MM.1S (cell line): ENCODE results near the gene SUN5.

Experiments
- EZH2 ChIP-seq: fragments of 300-600 bp; sonication (generic); optimal IDR thresholded peaks from 2 replicates; pipeline ENCODE3; 2017; ENCODE audit warnings: low read depth, mild to moderate bottlenecking, antibody characterized with exemption, low read length, mixed read lengths
- EZH2phosphoT487 ChIP-seq: fragments of 300-600 bp; sonication (generic); IDR thresholded peaks from 2 replicates; pipeline ENCODE4 v1.6.1; 2018; ENCODE audit warnings: antibody characterized with exemption, low read length
- TF ChIP-seq, protein P1 (sequence below): fragments of 300-600 bp; sonication (generic); IDR thresholded peaks from 2 replicates; pipeline ENCODE4 v1.5.1; 2016; ENCODE audit warnings: antibody characterized with exemption, low read length, mixed read lengths

DNA sequence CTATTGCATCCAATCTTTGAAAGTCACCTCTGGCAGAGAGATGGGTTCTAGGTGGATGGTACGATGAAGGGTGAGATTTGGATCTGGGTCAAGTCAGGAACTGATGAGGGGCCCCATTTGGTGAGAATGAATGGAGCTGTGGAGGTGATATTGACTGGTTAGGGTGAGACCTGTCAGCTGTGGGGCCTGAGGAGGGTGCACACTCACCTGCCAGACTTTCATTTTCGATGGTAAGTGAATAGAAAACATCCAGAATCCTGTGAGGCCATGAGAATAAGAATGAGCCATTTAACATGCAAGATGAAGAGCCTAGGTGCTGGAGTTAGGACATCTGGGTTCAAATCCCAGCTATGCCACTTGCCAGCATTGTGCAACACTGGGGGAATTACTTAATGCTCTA lies 6.8 kb downstream of the SUN5 start:
- TF ChIP-seq, protein P1, sequence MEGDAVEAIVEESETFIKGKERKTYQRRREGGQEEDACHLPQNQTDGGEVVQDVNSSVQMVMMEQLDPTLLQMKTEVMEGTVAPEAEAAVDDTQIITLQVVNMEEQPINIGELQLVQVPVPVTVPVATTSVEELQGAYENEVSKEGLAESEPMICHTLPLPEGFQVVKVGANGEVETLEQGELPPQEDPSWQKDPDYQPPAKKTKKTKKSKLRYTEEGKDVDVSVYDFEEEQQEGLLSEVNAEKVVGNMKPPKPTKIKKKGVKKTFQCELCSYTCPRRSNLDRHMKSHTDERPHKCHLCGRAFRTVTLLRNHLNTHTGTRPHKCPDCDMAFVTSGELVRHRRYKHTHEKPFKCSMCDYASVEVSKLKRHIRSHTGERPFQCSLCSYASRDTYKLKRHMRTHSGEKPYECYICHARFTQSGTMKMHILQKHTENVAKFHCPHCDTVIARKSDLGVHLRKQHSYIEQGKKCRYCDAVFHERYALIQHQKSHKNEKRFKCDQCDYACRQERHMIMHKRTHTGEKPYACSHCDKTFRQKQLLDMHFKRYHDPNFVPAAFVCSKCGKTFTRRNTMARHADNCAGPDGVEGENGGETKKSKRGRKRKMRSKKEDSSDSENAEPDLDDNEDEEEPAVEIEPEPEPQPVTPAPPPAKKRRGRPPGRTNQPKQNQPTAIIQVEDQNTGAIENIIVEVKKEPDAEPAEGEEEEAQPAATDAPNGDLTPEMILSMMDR: no peak
- TF ChIP-seq EZH2 (no peak), EZH2phosphoT487 (no peak)
